HepG2 (cell line): ENCODE results near the gene PTTG1. TPM values are rescaled to one million over a fixed set of nuclear protein-coding genes. Genes with fewer than 3 reads are reported as not detected.

Source experiments
- BRCA1 ChIP-seq: sonication (generic); formaldehyde crosslinking; IDR thresholded peaks from 2 replicates; pipeline ENCODE4 v1.4.0; 2020; ENCODE audit warnings: missing genetic modification reagents
- CBX1 ChIP-seq: IDR thresholded peaks from one replicate; pipeline ENCODE4 v1.6.1; 2016; ENCODE audit warnings: antibody characterized with exemption, low read depth
- CC2D1A ChIP-seq: sonication (generic); formaldehyde crosslinking; IDR thresholded peaks from 2 replicates; pipeline ENCODE4 v1.8.1; 2023; ENCODE audit warnings: mild to moderate bottlenecking, missing genetic modification reagents
- FOXK2 ChIP-seq: fragments of 450-650 bp; IDR thresholded peaks from 2 replicates; pipeline ENCODE4 v1.6.1; 2016
- HDAC1 ChIP-seq: sonication (generic); formaldehyde crosslinking; IDR thresholded peaks from 2 replicates; pipeline ENCODE4 v1.5.1; 2020; ENCODE audit warnings: mild to moderate bottlenecking, missing genetic modification reagents
- MATR3 ChIP-seq: sonication (generic); formaldehyde crosslinking; IDR thresholded peaks from 2 replicates; pipeline ENCODE4 v1.4.0; 2020; ENCODE audit warnings: missing genetic modification reagents
- NR2F6 ChIP-seq, 2 experiments: IDR thresholded peaks; 2 replicates each; pipeline ENCODE4 v1.6.1; 2016; ENCODE audit warnings: antibody characterized with exemption in 1 of 2, mild to moderate bottlenecking in 1 of 2
- SMARCC2 ChIP-seq: fragments of 450-650 bp; IDR thresholded peaks from 2 replicates; pipeline ENCODE4 v1.6.1; 2017; ENCODE audit warnings: antibody characterized with exemption, mild to moderate bottlenecking
- SRF ChIP-seq: IDR thresholded peaks from 2 replicates; pipeline ENCODE4 v1.6.1; 2011; ENCODE audit warnings: mild to moderate bottlenecking, low read depth, low read length, moderate library complexity
- STAT5B ChIP-seq: sonication (generic); formaldehyde crosslinking; IDR thresholded peaks from 2 replicates; pipeline ENCODE4 v1.4.0; 2020; ENCODE audit warnings: missing genetic modification reagents
- ZNF205 ChIP-seq: IDR thresholded peaks from 2 replicates; pipeline ENCODE4 v1.6.1; 2018; ENCODE audit warnings: missing biosample characterization, missing genetic modification reagents
- ZNF235 ChIP-seq: sonication (generic); formaldehyde crosslinking; IDR thresholded peaks from 2 replicates; pipeline ENCODE4 v1.8.1; 2023; ENCODE audit warnings: mild to moderate bottlenecking, missing genetic modification reagents, borderline replicate concordance
- ZNF292 ChIP-seq: sonication (generic); formaldehyde crosslinking; IDR thresholded peaks from 2 replicates; pipeline ENCODE4 v1.8.1; 2022; ENCODE audit warnings: mild to moderate bottlenecking, low read depth, missing genetic modification reagents, borderline replicate concordance
- ZNF496 ChIP-seq: sonication (generic); formaldehyde crosslinking; IDR thresholded peaks from 2 replicates; pipeline ENCODE4 v1.8.1; 2023; ENCODE audit warnings: mild to moderate bottlenecking, moderate library complexity, missing genetic modification reagents; ENCODE audit not compliant: insufficient replicate concordance
- polyA plus RNA-seq, 8 experiments: library from polyadenylated mRNA; depleted of rRNA in 3 of 8; stranded (reverse) in 7 of 8; unstranded in 1 of 8; fragments of >200 nt; fragmentation: Illumina TruSeq in 4 of 8; extraction: Trizol in 4 of 8; gene quantifications; 2 replicates each; pipeline versions ENCODE4 v1.2.1 to v1.2.3, GENCODE V29; 2011 to 2016; ENCODE audit warnings: low read depth in 4 of 8, missing spikeins in 1 of 8, mixed read lengths in 1 of 8; ENCODE audit not compliant: insufficient read depth in 1 of 8
- total RNA-seq, 5 experiments: library from RNA; depleted of rRNA; stranded (reverse); fragments of >200 nt; fragmentation: Illumina TruSeq; extraction: Trizol; gene quantifications; 2 replicates each; pipeline ENCODE4 v1.2.3, GENCODE V29; 2016; ENCODE audit warnings: low read depth in 1 of 5
- TF ChIP-seq, protein P1 (sequence below): sonication (generic); formaldehyde crosslinking; IDR thresholded peaks from 2 replicates; pipeline ENCODE4 v1.8.1; 2022; ENCODE audit warnings: low read depth, mild to moderate bottlenecking, missing genetic modification reagents
- TF ChIP-seq, protein P2 (sequence below): sonication (generic); formaldehyde crosslinking; IDR thresholded peaks from 2 replicates; pipeline ENCODE4 v1.4.0; 2020; ENCODE audit warnings: mild to moderate bottlenecking, missing genetic modification reagents
- TF ChIP-seq, protein P3 (sequence below): sonication (generic); formaldehyde crosslinking; IDR thresholded peaks from 2 replicates; pipeline ENCODE4 v1.8.0; 2022; ENCODE audit warnings: missing genetic modification reagents, mild to moderate bottlenecking, moderate library complexity, borderline replicate concordance
- TF ChIP-seq, protein P4 (sequence below): sonication (generic); formaldehyde crosslinking; IDR thresholded peaks from 2 replicates; pipeline ENCODE4 v1.5.1; 2020; ENCODE audit warnings: missing genetic modification reagents, mild to moderate bottlenecking, borderline replicate concordance
- TF ChIP-seq, protein P5 (sequence below): sonication (generic); formaldehyde crosslinking; IDR thresholded peaks from 2 replicates; pipeline ENCODE4 v1.4.0; 2020; ENCODE audit warnings: missing genetic modification reagents, borderline replicate concordance

Gene PTTG1
- total and polyA plus RNA-seq, 2 of the 13 experiments (the other 11 are each of a cell fraction or from before 2014, with no cell fraction given), result 102 to 161 TPM

DNA sequence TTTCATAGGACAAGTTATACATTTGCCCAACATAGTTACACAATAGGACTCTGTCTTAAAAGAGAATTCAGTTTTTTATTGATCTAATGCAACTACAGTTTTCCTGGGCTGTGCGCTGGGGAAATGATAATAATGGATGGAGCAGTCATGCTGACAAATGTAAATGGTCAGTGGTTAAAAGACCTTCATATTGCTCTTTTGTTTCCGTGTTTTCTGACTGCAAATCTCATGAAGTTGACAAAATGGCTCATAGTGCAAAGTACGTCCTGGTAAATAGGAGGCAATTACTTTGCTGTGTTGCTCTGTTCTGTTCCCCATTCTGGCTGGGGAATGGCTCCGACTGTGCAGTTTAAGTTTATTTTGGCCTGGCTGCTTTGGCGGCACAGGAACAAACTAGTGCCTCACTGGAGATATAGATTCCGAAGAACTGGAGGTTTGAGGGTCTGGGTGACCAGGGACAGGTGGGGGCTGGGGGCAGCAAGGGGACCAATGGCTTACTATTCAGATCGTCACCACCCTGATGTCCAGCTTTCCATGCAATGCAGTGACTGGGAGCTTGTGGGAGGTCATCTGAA, 54.3 kb downstream of the PTTG1 start (continued):
- TF ChIP-seq, protein P1, sequence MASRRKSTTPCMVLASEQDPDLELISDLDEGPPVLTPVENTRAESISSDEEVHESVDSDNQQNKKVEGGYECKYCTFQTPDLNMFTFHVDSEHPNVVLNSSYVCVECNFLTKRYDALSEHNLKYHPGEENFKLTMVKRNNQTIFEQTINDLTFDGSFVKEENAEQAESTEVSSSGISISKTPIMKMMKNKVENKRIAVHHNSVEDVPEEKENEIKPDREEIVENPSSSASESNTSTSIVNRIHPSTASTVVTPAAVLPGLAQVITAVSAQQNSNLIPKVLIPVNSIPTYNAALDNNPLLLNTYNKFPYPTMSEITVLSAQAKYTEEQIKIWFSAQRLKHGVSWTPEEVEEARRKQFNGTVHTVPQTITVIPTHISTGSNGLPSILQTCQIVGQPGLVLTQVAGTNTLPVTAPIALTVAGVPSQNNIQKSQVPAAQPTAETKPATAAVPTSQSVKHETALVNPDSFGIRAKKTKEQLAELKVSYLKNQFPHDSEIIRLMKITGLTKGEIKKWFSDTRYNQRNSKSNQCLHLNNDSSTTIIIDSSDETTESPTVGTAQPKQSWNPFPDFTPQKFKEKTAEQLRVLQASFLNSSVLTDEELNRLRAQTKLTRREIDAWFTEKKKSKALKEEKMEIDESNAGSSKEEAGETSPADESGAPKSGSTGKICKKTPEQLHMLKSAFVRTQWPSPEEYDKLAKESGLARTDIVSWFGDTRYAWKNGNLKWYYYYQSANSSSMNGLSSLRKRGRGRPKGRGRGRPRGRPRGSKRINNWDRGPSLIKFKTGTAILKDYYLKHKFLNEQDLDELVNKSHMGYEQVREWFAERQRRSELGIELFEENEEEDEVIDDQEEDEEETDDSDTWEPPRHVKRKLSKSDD, result peak; percentile 69; the same call in 1 of the 2 replicates
- no peak for TF ChIP-seq STAT5B (CRISPR knock-in tag)
- no peak for TF ChIP-seq ZNF496 (CRISPR knock-in tag)
- TF ChIP-seq HDAC1, result peak; percentile 48; the same call in 1 of the 2 replicates
- TF ChIP-seq BRCA1 (CRISPR knock-in tag), result peak; percentile 73; the same call in 1 of the 2 replicates
- peak; percentile 56 for TF ChIP-seq NR2F6 (IDR thresholded peaks at IDR 0.05)
- peak; percentile 54 for TF ChIP-seq NR2F6 (CRISPR knock-in tag; IDR thresholded peaks at IDR 0.05)
- no peak; the same call in 1 of the 2 replicates for TF ChIP-seq SMARCC2
- TF ChIP-seq, protein P2, sequence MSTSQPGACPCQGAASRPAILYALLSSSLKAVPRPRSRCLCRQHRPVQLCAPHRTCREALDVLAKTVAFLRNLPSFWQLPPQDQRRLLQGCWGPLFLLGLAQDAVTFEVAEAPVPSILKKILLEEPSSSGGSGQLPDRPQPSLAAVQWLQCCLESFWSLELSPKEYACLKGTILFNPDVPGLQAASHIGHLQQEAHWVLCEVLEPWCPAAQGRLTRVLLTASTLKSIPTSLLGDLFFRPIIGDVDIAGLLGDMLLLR, result no peak
- TF ChIP-seq MATR3 (CRISPR knock-in tag), result no peak
- TF ChIP-seq SRF, result no peak
- TF ChIP-seq, protein P3, sequence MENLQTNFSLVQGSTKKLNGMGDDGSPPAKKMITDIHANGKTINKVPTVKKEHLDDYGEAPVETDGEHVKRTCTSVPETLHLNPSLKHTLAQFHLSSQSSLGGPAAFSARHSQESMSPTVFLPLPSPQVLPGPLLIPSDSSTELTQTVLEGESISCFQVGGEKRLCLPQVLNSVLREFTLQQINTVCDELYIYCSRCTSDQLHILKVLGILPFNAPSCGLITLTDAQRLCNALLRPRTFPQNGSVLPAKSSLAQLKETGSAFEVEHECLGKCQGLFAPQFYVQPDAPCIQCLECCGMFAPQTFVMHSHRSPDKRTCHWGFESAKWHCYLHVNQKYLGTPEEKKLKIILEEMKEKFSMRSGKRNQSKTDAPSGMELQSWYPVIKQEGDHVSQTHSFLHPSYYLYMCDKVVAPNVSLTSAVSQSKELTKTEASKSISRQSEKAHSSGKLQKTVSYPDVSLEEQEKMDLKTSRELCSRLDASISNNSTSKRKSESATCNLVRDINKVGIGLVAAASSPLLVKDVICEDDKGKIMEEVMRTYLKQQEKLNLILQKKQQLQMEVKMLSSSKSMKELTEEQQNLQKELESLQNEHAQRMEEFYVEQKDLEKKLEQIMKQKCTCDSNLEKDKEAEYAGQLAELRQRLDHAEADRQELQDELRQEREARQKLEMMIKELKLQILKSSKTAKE (CRISPR knock-in tag), result peak; percentile 81; the same call in 1 of the 2 replicates
- TF ChIP-seq CC2D1A (CRISPR knock-in tag), result 0 out of 2 replicates have a peak, but pooled peaks have one; percentile 40
- TF ChIP-seq, protein P4, sequence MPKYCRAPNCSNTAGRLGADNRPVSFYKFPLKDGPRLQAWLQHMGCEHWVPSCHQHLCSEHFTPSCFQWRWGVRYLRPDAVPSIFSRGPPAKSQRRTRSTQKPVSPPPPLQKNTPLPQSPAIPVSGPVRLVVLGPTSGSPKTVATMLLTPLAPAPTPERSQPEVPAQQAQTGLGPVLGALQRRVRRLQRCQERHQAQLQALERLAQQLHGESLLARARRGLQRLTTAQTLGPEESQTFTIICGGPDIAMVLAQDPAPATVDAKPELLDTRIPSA (CRISPR knock-in tag), result no peak
- TF ChIP-seq ZNF205, result peak; percentile 50; the same call in 1 of the 2 replicates
- TF ChIP-seq, protein P5, sequence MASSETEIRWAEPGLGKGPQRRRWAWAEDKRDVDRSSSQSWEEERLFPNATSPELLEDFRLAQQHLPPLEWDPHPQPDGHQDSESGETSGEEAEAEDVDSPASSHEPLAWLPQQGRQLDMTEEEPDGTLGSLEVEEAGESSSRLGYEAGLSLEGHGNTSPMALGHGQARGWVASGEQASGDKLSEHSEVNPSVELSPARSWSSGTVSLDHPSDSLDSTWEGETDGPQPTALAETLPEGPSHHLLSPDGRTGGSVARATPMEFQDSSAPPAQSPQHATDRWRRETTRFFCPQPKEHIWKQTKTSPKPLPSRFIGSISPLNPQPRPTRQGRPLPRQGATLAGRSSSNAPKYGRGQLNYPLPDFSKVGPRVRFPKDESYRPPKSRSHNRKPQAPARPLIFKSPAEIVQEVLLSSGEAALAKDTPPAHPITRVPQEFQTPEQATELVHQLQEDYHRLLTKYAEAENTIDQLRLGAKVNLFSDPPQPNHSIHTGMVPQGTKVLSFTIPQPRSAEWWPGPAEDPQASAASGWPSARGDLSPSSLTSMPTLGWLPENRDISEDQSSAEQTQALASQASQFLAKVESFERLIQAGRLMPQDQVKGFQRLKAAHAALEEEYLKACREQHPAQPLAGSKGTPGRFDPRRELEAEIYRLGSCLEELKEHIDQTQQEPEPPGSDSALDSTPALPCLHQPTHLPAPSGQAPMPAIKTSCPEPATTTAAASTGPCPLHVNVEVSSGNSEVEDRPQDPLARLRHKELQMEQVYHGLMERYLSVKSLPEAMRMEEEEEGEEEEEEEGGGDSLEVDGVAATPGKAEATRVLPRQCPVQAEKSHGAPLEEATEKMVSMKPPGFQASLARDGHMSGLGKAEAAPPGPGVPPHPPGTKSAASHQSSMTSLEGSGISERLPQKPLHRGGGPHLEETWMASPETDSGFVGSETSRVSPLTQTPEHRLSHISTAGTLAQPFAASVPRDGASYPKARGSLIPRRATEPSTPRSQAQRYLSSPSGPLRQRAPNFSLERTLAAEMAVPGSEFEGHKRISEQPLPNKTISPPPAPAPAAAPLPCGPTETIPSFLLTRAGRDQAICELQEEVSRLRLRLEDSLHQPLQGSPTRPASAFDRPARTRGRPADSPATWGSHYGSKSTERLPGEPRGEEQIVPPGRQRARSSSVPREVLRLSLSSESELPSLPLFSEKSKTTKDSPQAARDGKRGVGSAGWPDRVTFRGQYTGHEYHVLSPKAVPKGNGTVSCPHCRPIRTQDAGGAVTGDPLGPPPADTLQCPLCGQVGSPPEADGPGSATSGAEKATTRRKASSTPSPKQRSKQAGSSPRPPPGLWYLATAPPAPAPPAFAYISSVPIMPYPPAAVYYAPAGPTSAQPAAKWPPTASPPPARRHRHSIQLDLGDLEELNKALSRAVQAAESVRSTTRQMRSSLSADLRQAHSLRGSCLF, result no peak
- TF ChIP-seq ZNF292 (CRISPR knock-in tag), result peak; percentile 61; the same call in 1 of the 2 replicates
- TF ChIP-seq CBX1, result no peak
- no peak for TF ChIP-seq ZNF235
- peak; percentile 87 for TF ChIP-seq FOXK2
